Keratinocyte (primary cell): ENCODE data around the gene SUPT5H. TPM values are rescaled to one million over a fixed set of nuclear protein-coding genes. Genes with fewer than 3 reads are reported as not detected.

ENCODE experiments used
- DNase-seq: peaks from one replicate; pipeline ENCODE4 v3.0.0-alpha.2; 2011; ENCODE audit warnings: low read depth, missing footprints, low spot score
- FAIRE-seq: peaks from 2 replicates; lab custom pipeline; 2011; peaks lifted over from hg19 to GRCh38; lab: Jason Lieb, UNC
- H2AFZ ChIP-seq: 2 replicates; pipeline ENCODE4 v1.6.0; 2012; ENCODE audit warnings: low read length, control low read depth, inconsistent platforms; ENCODE audit not compliant: control insufficient read depth
- H3K27ac ChIP-seq: 2 replicates; pipeline ENCODE4 v1.5.1; 2011; ENCODE audit warnings: low read length; ENCODE audit not compliant: control insufficient read depth, insufficient read depth
- H3K27me3 ChIP-seq: 3 replicates; pipeline ENCODE4 v1.6.0; 2011; ENCODE audit warnings: low read length; ENCODE audit not compliant: control insufficient read depth, insufficient read depth; ENCODE audit errors: extremely low read depth
- H3K36me3 ChIP-seq, 2 experiments: 2 replicates in 1 of 2; 3 replicates in 1 of 2; pipeline ENCODE4 v1.5.1; 2011; ENCODE audit warnings: low read length in 2 of 2, mild to moderate bottlenecking in 1 of 2; ENCODE audit not compliant: control insufficient read depth in 2 of 2, insufficient read depth in 2 of 2; ENCODE audit errors: extremely low read depth in 1 of 2
- H3K4me1 ChIP-seq: 3 replicates; pipeline ENCODE4 v1.5.1; 2011; ENCODE audit warnings: low read length; ENCODE audit not compliant: control insufficient read depth, insufficient read depth; ENCODE audit errors: extremely low read depth
- H3K4me2 ChIP-seq: 3 replicates; pipeline ENCODE4 v1.6.0; 2011; ENCODE audit warnings: low read depth, low read length; ENCODE audit not compliant: control insufficient read depth, insufficient read depth; ENCODE audit errors: extremely low read depth
- H3K4me3 ChIP-seq, 3 experiments: fragments of 200-600 bp in 1 of 3; sonication (generic) in 1 of 3; 2 replicates in 2 of 3; 3 replicates in 1 of 3; pipeline ENCODE4 v1.5.1; 2011 to 2016; ENCODE audit warnings: low read length in 3 of 3, mild to moderate bottlenecking in 3 of 3, control low read depth in 2 of 3, inconsistent platforms in 1 of 3, low read depth in 1 of 3, mixed read lengths in 1 of 3, mixed run types in 1 of 3, moderate library complexity in 1 of 3; ENCODE audit not compliant: control insufficient read depth in 2 of 3, insufficient read depth in 2 of 3; ENCODE audit errors: extremely low read depth in 1 of 3
- H3K79me2 ChIP-seq: 2 replicates; pipeline ENCODE4 v1.6.0; 2012; ENCODE audit warnings: low read length; ENCODE audit not compliant: control insufficient read depth, insufficient read depth
- H3K9ac ChIP-seq: 3 replicates; pipeline ENCODE4 v1.6.0; 2011; ENCODE audit warnings: low read length; ENCODE audit not compliant: control insufficient read depth, insufficient read depth; ENCODE audit errors: extremely low read depth
- H3K9me1 ChIP-seq: 3 replicates; pipeline ENCODE4 v1.6.0; 2011; ENCODE audit warnings: low read length; ENCODE audit not compliant: control insufficient read depth, insufficient read depth; ENCODE audit errors: extremely low read depth
- H3K9me3 ChIP-seq: 2 replicates; pipeline ENCODE4 v1.5.1; 2012; ENCODE audit warnings: low read depth, low read length; ENCODE audit not compliant: control insufficient read depth
- H4K20me1 ChIP-seq: 3 replicates; pipeline ENCODE4 v1.6.0; 2011; ENCODE audit warnings: low read length; ENCODE audit not compliant: control insufficient read depth, insufficient read depth; ENCODE audit errors: extremely low read depth
- EZH2 ChIP-seq: IDR thresholded peaks from one replicate; pipeline ENCODE4 v1.6.1; 2012; ENCODE audit warnings: inconsistent platforms, mild to moderate bottlenecking, low read length, moderate library complexity
- dilution Hi-C: fragments of 300-500 bp; cut with MboI; formaldehyde crosslinking; loops from one replicate; pipeline ENCODE4 v1.7.0; 2020; ENCODE audit warnings: low sequenced_read_pairs; ENCODE audit not compliant: extremely low pct_ligation_motif_present
- polyA plus RNA-seq, 5 experiments: library from polyadenylated mRNA; depleted of rRNA in 3 of 5; stranded (reverse) in 3 of 5; stranded (forward) in 1 of 5; unstranded in 1 of 5; fragments of >200 nt; gene quantifications; 1 replicate in 1 of 5; 2 replicates in 3 of 5; 3 replicates in 1 of 5; pipeline versions ENCODE4 v1.2.1 to v1.2.3, GENCODE V29; 2011 to 2012; ENCODE audit warnings: missing spikeins in 2 of 5, low read depth in 1 of 5, low replicate concordance in 1 of 5
- TF ChIP-seq, protein P1 (sequence below), 3 experiments: IDR thresholded peaks in 1 of 3; conservative IDR thresholded peaks in 1 of 3; optimal IDR thresholded peaks in 1 of 3; 2 replicates in 2 of 3; 3 replicates in 1 of 3; pipeline versions ENCODE3 to v1.5.1; 2011; ENCODE audit warnings: low read length in 3 of 3, mild to moderate bottlenecking in 3 of 3, moderate library complexity in 2 of 3, control low read depth in 1 of 3, inconsistent platforms in 1 of 3; ENCODE audit not compliant: insufficient read depth in 2 of 3; ENCODE audit errors: extremely low read depth in 1 of 3

SUPT5H gene
- polyA plus RNA-seq, 1 donor (not counting 4 experiments of a cell fraction or from before 2014, with no cell fraction given): 63.2 TPM

DNA sequence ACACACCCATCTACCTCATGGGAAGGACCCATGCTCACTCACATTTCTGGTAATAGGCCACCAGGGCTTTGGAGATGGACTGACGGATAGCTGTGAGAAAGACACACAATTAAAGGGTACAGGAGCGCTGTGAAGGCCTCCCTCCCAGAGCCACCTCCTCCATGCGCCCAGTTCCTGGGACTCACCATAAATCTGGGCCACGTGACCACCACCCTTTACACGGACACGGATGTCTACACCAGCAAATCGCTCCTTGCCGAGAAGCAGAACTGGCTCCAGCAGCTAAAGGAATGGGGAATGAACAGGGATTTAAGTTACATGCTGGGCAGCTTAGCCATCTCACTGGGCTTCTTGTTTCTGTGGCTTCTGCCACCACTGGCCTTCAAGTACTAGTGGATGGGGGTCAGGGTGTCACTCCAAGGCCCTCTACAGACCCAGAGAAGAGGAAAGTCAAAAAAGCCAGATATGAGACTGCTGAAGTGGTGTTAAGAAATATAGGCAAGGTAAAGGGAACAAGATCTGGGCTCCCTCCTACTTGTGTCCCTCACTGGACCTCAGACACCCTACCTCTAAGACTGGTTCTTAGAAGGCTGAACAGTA is 11.8 kb upstream of the SUPT5H start:
- peaks cover 15 to 29% of the 10 kb centered on the region in 2 experiments for H3K36me3 ChIP-seq
- peaks cover 15% of the 10 kb centered on the region for H4K20me1 ChIP-seq
- H2AFZ ChIP-seq: no peak overlapping the region
- H3K9me1 ChIP-seq: peaks cover 9% of the 10 kb centered on the region
- H3K4me1 ChIP-seq: peaks cover 23% of the 10 kb centered on the region
- H3K4me3 ChIP-seq: peak overlapping the region in 1 of 3 experiments; percentile 99
- H3K9ac ChIP-seq: peak overlapping the region; percentile 99
- TF ChIP-seq, protein P1, sequence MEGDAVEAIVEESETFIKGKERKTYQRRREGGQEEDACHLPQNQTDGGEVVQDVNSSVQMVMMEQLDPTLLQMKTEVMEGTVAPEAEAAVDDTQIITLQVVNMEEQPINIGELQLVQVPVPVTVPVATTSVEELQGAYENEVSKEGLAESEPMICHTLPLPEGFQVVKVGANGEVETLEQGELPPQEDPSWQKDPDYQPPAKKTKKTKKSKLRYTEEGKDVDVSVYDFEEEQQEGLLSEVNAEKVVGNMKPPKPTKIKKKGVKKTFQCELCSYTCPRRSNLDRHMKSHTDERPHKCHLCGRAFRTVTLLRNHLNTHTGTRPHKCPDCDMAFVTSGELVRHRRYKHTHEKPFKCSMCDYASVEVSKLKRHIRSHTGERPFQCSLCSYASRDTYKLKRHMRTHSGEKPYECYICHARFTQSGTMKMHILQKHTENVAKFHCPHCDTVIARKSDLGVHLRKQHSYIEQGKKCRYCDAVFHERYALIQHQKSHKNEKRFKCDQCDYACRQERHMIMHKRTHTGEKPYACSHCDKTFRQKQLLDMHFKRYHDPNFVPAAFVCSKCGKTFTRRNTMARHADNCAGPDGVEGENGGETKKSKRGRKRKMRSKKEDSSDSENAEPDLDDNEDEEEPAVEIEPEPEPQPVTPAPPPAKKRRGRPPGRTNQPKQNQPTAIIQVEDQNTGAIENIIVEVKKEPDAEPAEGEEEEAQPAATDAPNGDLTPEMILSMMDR (optimal IDR thresholded peaks at IDR 0.05 in 1 of 3, IDR thresholded peaks at IDR 0.05 in 1 of 3, conservative IDR thresholded peaks at IDR 0.05 in 1 of 3; ENCODE audit: extremely low read depth in 1 of 3, insufficient read depth in 2 of 3, low read length in 3 of 3): no peak
- no peak for TF ChIP-seq EZH2
- no peak for FAIRE-seq
- peak overlapping the region; percentile 99 for H3K4me2 ChIP-seq
- peaks cover 28% of the 10 kb centered on the region for H3K79me2 ChIP-seq
- H3K27me3 ChIP-seq: no peaks in the 10 kb centered on the region
- H3K9me3 ChIP-seq: no peaks in the 10 kb centered on the region
- peak overlapping the region; percentile 91 for H3K27ac ChIP-seq
- dilution Hi-C loops: no loop called here
- DNase-seq: no peak

DNA sequence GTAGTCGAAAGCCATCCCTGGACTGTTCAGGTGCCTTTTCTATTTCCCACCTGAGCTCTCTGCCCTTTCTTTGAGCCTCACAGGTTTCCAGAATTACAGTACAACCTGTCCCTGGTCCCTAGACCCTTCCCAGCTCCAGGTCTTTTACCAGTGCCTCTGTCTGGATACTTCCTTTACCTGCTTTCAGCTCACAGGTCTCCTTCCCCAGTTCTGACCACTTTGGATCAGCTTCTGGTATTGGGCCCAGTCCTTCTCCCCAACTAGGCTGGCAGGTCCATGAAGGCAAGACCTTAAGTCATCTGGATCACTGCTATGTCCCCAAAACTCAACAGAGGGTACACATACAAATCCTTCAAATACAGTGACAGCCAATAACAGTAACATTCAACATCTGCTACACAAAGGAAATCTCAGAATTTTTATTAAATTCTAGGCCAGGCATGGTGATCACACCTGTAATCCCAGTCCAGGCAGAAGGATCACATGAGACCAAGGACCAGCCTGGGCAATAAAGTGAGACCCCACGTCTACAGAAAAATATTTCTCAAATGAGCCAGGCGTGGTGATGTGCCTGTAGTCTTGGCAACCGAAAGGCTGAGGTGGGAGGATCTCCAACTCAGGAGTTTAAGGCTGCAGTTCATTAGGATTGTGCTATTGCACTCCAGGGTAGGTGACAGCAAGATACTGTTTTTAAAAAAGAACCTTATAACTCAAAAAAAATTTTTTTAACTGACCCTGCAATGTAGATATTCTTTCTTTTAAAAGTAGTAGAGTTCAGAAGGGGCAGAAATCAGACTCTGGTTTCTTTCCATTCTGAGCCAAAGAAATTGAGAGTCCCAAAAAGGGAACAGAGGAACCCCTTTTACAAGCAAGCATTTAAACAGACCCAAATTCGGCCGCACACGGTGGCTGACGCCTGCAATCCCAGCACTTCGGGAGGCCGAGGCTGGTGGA is 11.0 kb upstream of the SUPT5H start:
- no peak overlapping the region for H2AFZ ChIP-seq
- peaks cover 27% of the 10 kb centered on the region for H3K4me1 ChIP-seq
- TF ChIP-seq, protein P1 (optimal IDR thresholded peaks at IDR 0.05 in 1 of 3, IDR thresholded peaks at IDR 0.05 in 1 of 3, conservative IDR thresholded peaks at IDR 0.05 in 1 of 3; ENCODE audit: extremely low read depth in 1 of 3, insufficient read depth in 2 of 3, low read length in 3 of 3): no peak
- TF ChIP-seq EZH2: no peak
- H3K79me2 ChIP-seq: peaks cover 28% of the 10 kb centered on the region
- H3K4me3 ChIP-seq: peak overlapping the region; percentile 92 to 99 (median 99)
- H3K36me3 ChIP-seq: peaks cover 15 to 29% of the 10 kb centered on the region in 2 experiments
- H3K4me2 ChIP-seq: peak overlapping the region; percentile 99
- dilution Hi-C loops: no loop called here
- H3K9me1 ChIP-seq: peaks cover 9% of the 10 kb centered on the region
- H3K9me3 ChIP-seq: no peaks in the 10 kb centered on the region
- FAIRE-seq (no peak), DNase-seq (no peak)
- peaks cover 15% of the 10 kb centered on the region for H4K20me1 ChIP-seq
- H3K9ac ChIP-seq: peak overlapping the region; percentile 99
- peak overlapping the region; percentile 91 for H3K27ac ChIP-seq
- H3K27me3 ChIP-seq: no peaks in the 10 kb centered on the region
